OCI-LY1 (cell line): ENCODE results near the gene RHBDF2.

Source experiments
- EZH2 ChIP-seq: fragments of 200-600 bp; sonication (generic), shearing (Covaris generic); IDR thresholded peaks from 2 replicates; pipeline ENCODE4 v1.8.0; 2017; ENCODE audit warnings: borderline replicate concordance, mixed run types, mild to moderate bottlenecking, antibody characterized with exemption, low read length, moderate library complexity, mixed read lengths
- TF ChIP-seq, protein P1 (sequence below): fragments of 200-600 bp; sonication (generic), shearing (Covaris generic); IDR thresholded peaks from 2 replicates; pipeline ENCODE4 v1.5.1; 2017; ENCODE audit warnings: mild to moderate bottlenecking, antibody characterized with exemption, low read length, moderate library complexity, mixed read lengths

DNA sequence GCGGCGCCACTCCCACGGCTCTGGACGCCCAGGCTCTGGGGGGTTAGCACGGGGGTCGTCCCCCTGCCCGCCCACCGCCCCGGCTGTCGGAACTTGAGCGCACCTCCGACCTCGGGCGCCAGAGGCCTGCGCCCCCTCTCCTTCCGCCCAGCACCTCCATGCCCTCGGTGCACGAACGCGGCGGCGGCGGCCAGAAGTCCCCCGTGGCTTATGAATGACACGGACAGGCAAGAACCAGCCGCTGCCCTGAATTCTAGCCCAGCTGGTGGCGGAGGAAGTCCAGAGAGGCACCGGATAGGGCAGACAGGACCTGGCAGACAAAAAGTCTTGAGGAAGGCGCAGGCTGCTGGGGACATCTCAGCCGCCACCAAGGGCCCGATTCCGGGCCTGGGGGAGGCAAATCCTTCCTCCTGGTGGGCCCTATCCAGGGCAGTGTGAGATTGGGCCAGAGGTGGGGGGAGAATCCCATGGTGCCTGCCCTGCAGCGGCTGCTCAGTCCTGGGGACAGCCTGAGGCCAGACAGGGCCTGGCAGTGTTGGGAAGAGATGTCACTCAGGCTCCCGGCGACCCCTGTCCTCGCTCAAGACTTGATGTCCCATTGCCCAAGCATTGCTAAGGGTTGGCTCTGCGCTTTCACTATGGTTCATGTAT, 37.2 kb upstream of the RHBDF2 start:
- TF ChIP-seq, protein P1, sequence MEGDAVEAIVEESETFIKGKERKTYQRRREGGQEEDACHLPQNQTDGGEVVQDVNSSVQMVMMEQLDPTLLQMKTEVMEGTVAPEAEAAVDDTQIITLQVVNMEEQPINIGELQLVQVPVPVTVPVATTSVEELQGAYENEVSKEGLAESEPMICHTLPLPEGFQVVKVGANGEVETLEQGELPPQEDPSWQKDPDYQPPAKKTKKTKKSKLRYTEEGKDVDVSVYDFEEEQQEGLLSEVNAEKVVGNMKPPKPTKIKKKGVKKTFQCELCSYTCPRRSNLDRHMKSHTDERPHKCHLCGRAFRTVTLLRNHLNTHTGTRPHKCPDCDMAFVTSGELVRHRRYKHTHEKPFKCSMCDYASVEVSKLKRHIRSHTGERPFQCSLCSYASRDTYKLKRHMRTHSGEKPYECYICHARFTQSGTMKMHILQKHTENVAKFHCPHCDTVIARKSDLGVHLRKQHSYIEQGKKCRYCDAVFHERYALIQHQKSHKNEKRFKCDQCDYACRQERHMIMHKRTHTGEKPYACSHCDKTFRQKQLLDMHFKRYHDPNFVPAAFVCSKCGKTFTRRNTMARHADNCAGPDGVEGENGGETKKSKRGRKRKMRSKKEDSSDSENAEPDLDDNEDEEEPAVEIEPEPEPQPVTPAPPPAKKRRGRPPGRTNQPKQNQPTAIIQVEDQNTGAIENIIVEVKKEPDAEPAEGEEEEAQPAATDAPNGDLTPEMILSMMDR: no peak
- TF ChIP-seq EZH2: no peak
